DMS53 (cell line): ENCODE measurements around the gene RGR.

Source experiments
- DNase-seq: peaks from one replicate; lab custom pipeline; 2025; lab: John Stamatoyannopoulos, UW

RGR gene

GRCh38 chr10:84296091-84296981 is 51.5 kb downstream of the RGR start:
- no peak for DNase-seq

- no peak for DNase-seq
Observed at GRCh38 chr10:84298057-84298456, 53.2 kb downstream of the RGR start.

GRCh38 chr10:84302223-84302622 is 57.4 kb downstream of the RGR start:
- DNase-seq = no peak

GRCh38 chr10:84306751-84307384 is 62.0 kb downstream of the RGR start:
- DNase-seq = no peak

GRCh38 chr10:84308021-84308420 is 63.2 kb downstream of the RGR start:
- no peak for DNase-seq

GRCh38 chr10:84308481-84309304 is 63.8 kb downstream of the RGR start:
- peak; percentile 35 for DNase-seq
